ENCODE data around the gene TMPRSS4. TPM values are rescaled to one million over a fixed set of nuclear protein-coding genes. Genes with fewer than 3 reads are reported as not detected.

The TMPRSS4 gene
- under 1 TPM in 1 of 2 donors, not detected in 1; 0.19 TPM for total RNA-seq

GRCh38 chr11:118076754-118077281 is at the start of gene TMPRSS4:
Gene TMPRSS4 (plus strand): TSS chr11:118077078. CDS start chr11:118077303, 225 bp downstream.
- no peaks in the 10 kb centered on the region for H3K9me3 Mint-ChIP-seq
- H3K4me3 Mint-ChIP-seq: no peak within 1 kb of the TSS
- peak; percentile 44 for DNase-seq (ENCODE audit: low spot score)
- no peaks in the 10 kb centered on the region for H3K4me1 Mint-ChIP-seq (ENCODE audit: low read depth in 2 of 2)
- peak within 1 kb of the TSS in 1 of 2 donors; percentile 51 for H3K27ac Mint-ChIP-seq
- H3K36me3 Mint-ChIP-seq: no peaks in the 10 kb centered on the region
- no peak for ATAC-seq
- H3K27me3 Mint-ChIP-seq: peaks cover 0 to 13% of the 10 kb centered on the region in 2 donors

- no peak for ATAC-seq
- Mint-ChIP-seq H3K4me3 (no peak overlapping the region), H3K36me3 (no peaks in the 10 kb centered on the region), H3K27ac (no peak overlapping the region), H3K4me1 (ENCODE audit: low read depth in 2 of 2) (peaks cover 8 to 18% of the 10 kb centered on the region in 2 donors), H3K9me3 (peaks cover 3% of the 10 kb centered on the region), H3K27me3 (no peaks in the 10 kb centered on the region)
- no peak for DNase-seq (ENCODE audit: low spot score)
These were observed 49.2 kb upstream of the TMPRSS4 start for GRCh38 chr11:118027694-118028093.

- Mint-ChIP-seq H3K27ac (peak overlapping the region in 1 of 2 donors; percentile 33), H3K36me3 (no peaks in the 10 kb centered on the region), H3K9me3 (peaks cover 3% of the 10 kb centered on the region), H3K4me3 (no peak overlapping the region), H3K27me3 (no peaks in the 10 kb centered on the region), H3K4me1 (ENCODE audit: low read depth in 2 of 2) (peaks cover 13 to 18% of the 10 kb centered on the region in 2 donors)
- no peak for DNase-seq (ENCODE audit: low spot score)
- no peak for ATAC-seq
These were observed 48.3 kb upstream of the TMPRSS4 start for GRCh38 chr11:118028626-118029025.

- no peaks in the 10 kb centered on the region for H3K36me3 Mint-ChIP-seq
- DNase-seq (ENCODE audit: low spot score) (no peak), ATAC-seq (no peak)
- peaks cover 16 to 22% of the 10 kb centered on the region in 2 donors for H3K4me1 Mint-ChIP-seq (ENCODE audit: low read depth in 2 of 2)
- H3K27ac Mint-ChIP-seq: no peak overlapping the region
- H3K27me3 Mint-ChIP-seq: no peaks in the 10 kb centered on the region
- H3K4me3 Mint-ChIP-seq: no peak overlapping the region
- H3K9me3 Mint-ChIP-seq: no peaks in the 10 kb centered on the region
These were observed 43.4 kb upstream of the TMPRSS4 start for GRCh38 chr11:118033443-118033842.

DNA sequence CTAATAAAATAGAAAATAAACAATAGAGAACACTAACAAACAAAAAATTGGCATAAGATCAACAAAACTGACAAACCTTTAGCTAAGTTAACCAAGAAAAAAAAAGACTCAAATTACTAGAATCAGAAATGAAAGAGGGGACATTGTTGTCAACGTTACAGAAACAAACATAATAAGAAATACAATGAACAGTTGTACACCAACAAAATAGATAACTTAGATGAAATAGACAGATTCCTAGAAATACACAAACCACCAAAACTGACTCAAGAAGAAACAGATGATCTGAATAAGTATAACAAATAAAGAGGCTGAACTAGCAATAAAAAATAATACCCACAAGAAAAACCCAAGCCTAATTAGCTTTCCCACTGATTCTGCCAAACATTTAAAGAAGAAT is 34.7 kb upstream of the TMPRSS4 start:
- H3K27me3 Mint-ChIP-seq: no peaks in the 10 kb centered on the region
- H3K4me1 Mint-ChIP-seq (ENCODE audit: low read depth in 2 of 2): peaks cover 41 to 57% of the 10 kb centered on the region in 2 donors
- H3K27ac Mint-ChIP-seq: peak overlapping the region; percentile 21 to 70
- H3K4me3 Mint-ChIP-seq: peak overlapping the region; percentile 36
- no peak for DNase-seq (ENCODE audit: low spot score)
- ATAC-seq: no peak
- no peaks in the 10 kb centered on the region for H3K9me3 Mint-ChIP-seq
- H3K36me3 Mint-ChIP-seq: no peaks in the 10 kb centered on the region

- ATAC-seq (no peak), DNase-seq (ENCODE audit: low spot score) (no peak)
- Mint-ChIP-seq H3K27ac (peak overlapping the region; percentile 17 to 70), H3K4me1 (ENCODE audit: low read depth in 2 of 2) (peaks cover 38 to 57% of the 10 kb centered on the region in 2 donors), H3K9me3 (no peaks in the 10 kb centered on the region), H3K36me3 (no peaks in the 10 kb centered on the region), H3K4me3 (no peak overlapping the region), H3K27me3 (no peaks in the 10 kb centered on the region)
These were observed 34.1 kb upstream of the TMPRSS4 start for GRCh38 chr11:118042796-118043195.

GRCh38 chr11:118045191-118045590 is 31.7 kb upstream of the TMPRSS4 start:
- no peaks in the 10 kb centered on the region for H3K27me3 Mint-ChIP-seq
- peaks cover 29 to 57% of the 10 kb centered on the region in 2 donors for H3K4me1 Mint-ChIP-seq (ENCODE audit: low read depth in 2 of 2)
- DNase-seq (ENCODE audit: low spot score) (no peak), ATAC-seq (no peak)
- no peak overlapping the region for H3K4me3 Mint-ChIP-seq
- no peaks in the 10 kb centered on the region for H3K9me3 Mint-ChIP-seq
- H3K36me3 Mint-ChIP-seq: no peaks in the 10 kb centered on the region
- H3K27ac Mint-ChIP-seq: peak overlapping the region; percentile 50 to 60

DNA sequence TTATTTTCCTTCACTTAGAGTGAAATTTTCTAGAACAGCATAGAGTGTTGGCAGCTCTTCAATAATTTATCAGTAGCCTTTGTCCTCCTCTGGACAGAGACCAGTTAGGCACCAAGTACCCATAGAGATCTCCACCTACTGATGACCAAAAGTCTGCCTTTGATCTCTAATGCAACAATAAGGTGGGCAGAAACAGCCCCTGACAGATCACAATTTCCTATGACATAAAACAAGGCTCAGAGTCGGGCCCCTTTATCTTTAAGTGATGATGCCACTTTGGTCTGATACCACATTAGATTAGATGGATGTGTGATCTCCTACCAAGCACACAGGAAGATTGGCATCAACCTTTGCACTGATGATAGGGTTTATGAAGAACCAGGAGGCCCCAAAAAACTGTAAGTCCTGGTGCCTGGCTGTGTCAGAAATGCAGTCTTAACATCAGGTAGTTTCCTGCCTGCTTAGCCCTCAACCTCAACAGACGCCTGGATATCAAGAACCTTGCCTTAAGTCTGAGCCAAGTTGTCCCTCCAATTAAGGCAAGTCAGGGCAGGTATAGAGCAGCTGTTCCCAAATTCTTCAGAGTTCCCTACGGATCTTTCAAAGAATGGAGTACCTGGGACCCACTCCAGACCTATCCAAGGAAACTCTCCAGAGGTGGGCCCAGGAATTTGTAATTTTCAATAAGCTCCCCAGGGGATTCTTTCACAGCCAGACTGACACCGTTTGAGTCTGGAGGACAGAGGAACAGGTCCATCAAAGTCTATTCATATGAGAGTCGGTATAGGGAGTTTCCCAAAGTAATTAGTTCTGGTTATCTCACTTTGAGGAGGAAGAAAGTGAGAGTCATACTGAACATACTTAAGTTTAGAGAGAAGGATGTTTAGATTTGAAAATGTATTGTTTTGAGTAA is 30.6 kb upstream of the TMPRSS4 start:
- ATAC-seq (peak; percentile 63 to 74), DNase-seq (ENCODE audit: low spot score) (no peak)
- no peaks in the 10 kb centered on the region for H3K9me3 Mint-ChIP-seq
- peaks cover 38 to 66% of the 10 kb centered on the region in 2 donors for H3K4me1 Mint-ChIP-seq (ENCODE audit: low read depth in 2 of 2)
- H3K36me3 Mint-ChIP-seq: no peaks in the 10 kb centered on the region
- peak overlapping the region; percentile 26 for H3K4me3 Mint-ChIP-seq
- no peaks in the 10 kb centered on the region for H3K27me3 Mint-ChIP-seq
- peak overlapping the region; percentile 42 to 60 for H3K27ac Mint-ChIP-seq

DNA sequence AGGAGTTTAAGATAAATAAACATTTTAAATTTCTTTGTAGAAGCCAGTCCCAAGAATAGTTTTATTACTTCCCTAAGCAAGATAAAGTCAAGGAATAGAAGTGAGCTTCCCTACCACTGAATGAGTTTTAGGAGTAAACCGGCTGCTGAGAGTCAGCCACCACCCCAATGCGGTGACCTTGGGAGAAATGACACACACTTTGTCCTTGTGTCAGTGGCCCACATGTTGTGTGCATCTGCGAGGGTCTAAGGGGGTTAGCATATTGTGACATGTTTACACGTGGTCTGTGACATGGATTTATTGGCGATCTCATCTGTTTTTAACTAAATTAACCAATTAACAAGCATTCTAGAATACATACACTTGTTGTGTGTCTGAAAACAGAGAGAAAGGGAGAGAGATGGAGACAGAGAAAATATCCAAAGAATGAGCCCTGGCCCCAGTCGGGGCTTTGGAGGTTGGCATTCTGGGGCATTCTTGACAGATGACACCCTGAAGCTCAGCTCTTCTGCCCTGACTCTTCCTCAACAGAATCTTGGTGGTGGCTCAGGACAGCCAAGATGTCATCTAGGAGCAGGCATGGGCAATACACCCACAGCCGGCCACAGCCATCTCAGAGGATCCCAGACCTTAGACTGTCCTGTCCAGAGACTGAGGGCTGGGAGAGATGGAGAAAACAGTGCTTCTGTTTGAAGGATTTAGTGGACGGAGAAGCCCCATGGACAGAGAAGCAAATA is 29.7 kb upstream of the TMPRSS4 start:
- Mint-ChIP-seq H3K9me3 (no peaks in the 10 kb centered on the region), H3K4me3 (peak overlapping the region; percentile 11)

DNA sequence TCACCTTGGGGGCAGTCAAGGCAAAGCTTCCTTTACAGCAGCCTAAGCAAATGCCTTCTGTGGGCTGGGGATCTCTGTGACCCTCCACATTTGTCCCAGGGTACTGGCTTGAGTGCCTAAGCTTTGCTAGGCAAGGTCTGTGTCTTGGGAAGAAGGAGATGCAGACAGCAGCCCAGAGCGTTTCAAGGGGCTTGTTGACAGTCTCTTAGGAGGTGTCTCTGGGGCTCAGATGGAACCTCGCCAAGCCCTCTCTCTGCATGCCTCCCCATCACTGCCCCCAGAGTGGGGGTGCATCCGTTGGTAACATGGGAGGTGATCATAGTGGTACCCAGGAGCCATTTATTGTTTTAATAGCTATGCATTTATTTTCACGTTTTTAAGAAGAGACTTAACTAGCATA is 29.1 kb upstream of the TMPRSS4 start:
- DNase-seq (ENCODE audit: low spot score) (no peak), ATAC-seq (no peak)
- peak overlapping the region; percentile 10 to 60 for H3K27ac Mint-ChIP-seq
- peaks cover 49 to 67% of the 10 kb centered on the region in 2 donors for H3K4me1 Mint-ChIP-seq (ENCODE audit: low read depth in 2 of 2)
- no peaks in the 10 kb centered on the region for H3K27me3 Mint-ChIP-seq
- H3K36me3 Mint-ChIP-seq: no peaks in the 10 kb centered on the region
- no peaks in the 10 kb centered on the region for H3K9me3 Mint-ChIP-seq
- no peak overlapping the region for H3K4me3 Mint-ChIP-seq

More for the DNA sequence above, 29.7 kb upstream of the TMPRSS4 start:
- peaks cover 45 to 68% of the 10 kb centered on the region in 2 donors for H3K4me1 Mint-ChIP-seq (ENCODE audit: low read depth in 2 of 2)
- ATAC-seq (peak in 1 of 2 donors; percentile 52), DNase-seq (ENCODE audit: low spot score) (no peak)
- no peaks in the 10 kb centered on the region for H3K36me3 Mint-ChIP-seq
- H3K27ac Mint-ChIP-seq: peak overlapping the region; percentile 42 to 60
- H3K27me3 Mint-ChIP-seq: no peaks in the 10 kb centered on the region

GRCh38 chr11:118048472-118049370 is 28.2 kb upstream of the TMPRSS4 start:
- ATAC-seq (no peak), DNase-seq (ENCODE audit: low spot score) (no peak)
- Mint-ChIP-seq H3K36me3 (no peaks in the 10 kb centered on the region), H3K9me3 (no peaks in the 10 kb centered on the region), H3K27ac (peak overlapping the region; percentile 10 to 60), H3K27me3 (no peaks in the 10 kb centered on the region), H3K4me1 (ENCODE audit: low read depth in 2 of 2) (peaks cover 50 to 67% of the 10 kb centered on the region in 2 donors), H3K4me3 (peak overlapping the region; percentile 50)

- DNase-seq (ENCODE audit: low spot score): no peak
- H3K27me3 Mint-ChIP-seq: no peaks in the 10 kb centered on the region
- no peak overlapping the region for H3K27ac Mint-ChIP-seq
These were observed 27.1 kb upstream of the TMPRSS4 start for GRCh38 chr11:118049771-118050170.

More at GRCh38 chr11:118049771-118050170, 27.1 kb upstream of the TMPRSS4 start:
- ATAC-seq: no peak
- Mint-ChIP-seq H3K9me3 (no peaks in the 10 kb centered on the region), H3K4me1 (ENCODE audit: low read depth in 2 of 2) (peaks cover 48 to 64% of the 10 kb centered on the region in 2 donors), H3K36me3 (no peaks in the 10 kb centered on the region), H3K4me3 (no peak overlapping the region)

Data from natural killer cell treated with Interleukin-12 subunit alpha and Interleukin-12 subunit beta and Interleukin-15 and Interleukin-18, amount 100 ng/mL, for 72 hours (primary cell).